GM12864 (cell line): Measurements from ENCODE around the gene ADGRF3.

Experiments
- DNase-seq: peaks from one replicate; pipeline ENCODE4 v3.0.0-alpha.2; 2011; ENCODE audit warnings: low read depth
- H3K4me3 ChIP-seq: 2 replicates; pipeline ENCODE4 v1.5.1; 2011; ENCODE audit warnings: mild to moderate bottlenecking, low read depth, low read length, control low read depth
- TF ChIP-seq, protein P1 (sequence below): IDR thresholded peaks from 2 replicates; pipeline ENCODE4 v1.5.1; 2011; ENCODE audit warnings: low read depth, mild to moderate bottlenecking, moderate library complexity, low read length, control low read depth, inconsistent platforms; ENCODE audit errors: missing control alignments

ADGRF3 gene

GRCh38 chr2:26295511-26295910 is 51.1 kb downstream of the ADGRF3 start:
- TF ChIP-seq, protein P1, sequence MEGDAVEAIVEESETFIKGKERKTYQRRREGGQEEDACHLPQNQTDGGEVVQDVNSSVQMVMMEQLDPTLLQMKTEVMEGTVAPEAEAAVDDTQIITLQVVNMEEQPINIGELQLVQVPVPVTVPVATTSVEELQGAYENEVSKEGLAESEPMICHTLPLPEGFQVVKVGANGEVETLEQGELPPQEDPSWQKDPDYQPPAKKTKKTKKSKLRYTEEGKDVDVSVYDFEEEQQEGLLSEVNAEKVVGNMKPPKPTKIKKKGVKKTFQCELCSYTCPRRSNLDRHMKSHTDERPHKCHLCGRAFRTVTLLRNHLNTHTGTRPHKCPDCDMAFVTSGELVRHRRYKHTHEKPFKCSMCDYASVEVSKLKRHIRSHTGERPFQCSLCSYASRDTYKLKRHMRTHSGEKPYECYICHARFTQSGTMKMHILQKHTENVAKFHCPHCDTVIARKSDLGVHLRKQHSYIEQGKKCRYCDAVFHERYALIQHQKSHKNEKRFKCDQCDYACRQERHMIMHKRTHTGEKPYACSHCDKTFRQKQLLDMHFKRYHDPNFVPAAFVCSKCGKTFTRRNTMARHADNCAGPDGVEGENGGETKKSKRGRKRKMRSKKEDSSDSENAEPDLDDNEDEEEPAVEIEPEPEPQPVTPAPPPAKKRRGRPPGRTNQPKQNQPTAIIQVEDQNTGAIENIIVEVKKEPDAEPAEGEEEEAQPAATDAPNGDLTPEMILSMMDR = no peak
- no peak for DNase-seq
- H3K4me3 ChIP-seq = no peak overlapping the region

- no peak overlapping the region for H3K4me3 ChIP-seq
- TF ChIP-seq, protein P1 = no peak
- DNase-seq = no peak
Observed at GRCh38 chr2:26292646-26293045, 53.9 kb downstream of the ADGRF3 start.

GRCh38 chr2:26290001-26290400 is 56.6 kb downstream of the ADGRF3 start:
- TF ChIP-seq, protein P1 = no peak
- DNase-seq = no peak
- no peak overlapping the region for H3K4me3 ChIP-seq

- H3K4me3 ChIP-seq = no peak overlapping the region
- TF ChIP-seq, protein P1 = no peak
- DNase-seq = no peak
Observed at GRCh38 chr2:26285931-26286330, 60.7 kb downstream of the ADGRF3 start.

DNA sequence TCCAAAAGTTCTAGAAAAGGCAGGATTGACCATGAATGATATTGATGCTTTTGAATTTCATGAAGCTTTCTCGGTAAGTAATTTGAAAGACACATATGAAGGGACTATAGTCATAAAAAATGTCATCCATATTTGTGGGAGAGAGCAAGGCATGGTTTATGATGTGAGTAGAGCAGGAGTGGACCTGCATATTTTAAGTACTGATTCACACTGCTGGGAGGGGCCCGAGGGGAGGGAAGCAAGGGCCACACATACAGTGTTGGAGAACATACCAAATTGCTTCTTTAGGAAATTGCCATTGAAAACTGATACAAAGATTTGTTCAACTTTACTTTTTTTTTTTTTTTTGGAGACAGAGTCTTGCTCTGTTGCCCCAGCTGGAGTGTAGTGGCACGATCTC is 62.5 kb downstream of the ADGRF3 start:
- no peak for DNase-seq
- H3K4me3 ChIP-seq = no peak overlapping the region
- TF ChIP-seq, protein P1 = no peak

DNA sequence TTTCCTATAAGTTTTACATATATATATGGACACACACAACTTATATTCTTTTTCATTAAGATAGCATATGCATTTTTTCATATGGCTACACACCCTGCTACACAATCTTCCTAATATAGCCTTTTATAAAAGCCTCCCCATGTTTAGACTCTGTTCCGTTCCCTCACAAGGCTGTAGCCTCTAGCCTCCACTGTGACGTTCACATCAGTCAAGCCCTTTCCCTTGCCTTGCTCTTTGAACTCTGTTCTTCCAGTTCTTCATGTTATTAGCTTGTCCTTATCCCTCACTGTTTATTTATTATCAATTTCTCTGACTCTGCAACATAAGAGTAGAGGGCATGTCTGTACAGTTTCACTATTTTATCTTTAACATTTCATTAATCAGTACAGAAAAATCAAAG is 63.0 kb downstream of the ADGRF3 start:
- TF ChIP-seq, protein P1 = no peak

DNA sequence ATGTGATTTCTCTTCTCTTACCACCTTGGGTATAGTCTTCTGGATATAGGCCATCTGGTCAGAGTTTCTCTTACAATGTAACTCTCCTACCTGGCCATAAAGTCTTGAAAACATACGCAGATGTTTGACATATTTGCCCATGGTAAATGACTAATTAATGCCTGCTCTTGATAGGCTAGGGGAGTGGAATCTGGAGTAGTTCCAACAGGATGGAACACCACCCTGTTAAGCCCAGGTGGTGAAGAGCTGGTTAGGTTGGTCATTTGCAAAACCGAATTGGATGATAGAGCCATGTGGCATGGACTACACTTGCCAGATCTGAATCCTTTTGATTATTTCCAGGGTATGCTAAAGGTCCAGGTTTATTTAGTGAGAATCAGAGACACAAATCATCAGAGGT is 65.4 kb downstream of the ADGRF3 start:
- DNase-seq = no peak
- TF ChIP-seq, protein P1 = no peak
- no peak overlapping the region for H3K4me3 ChIP-seq

More for the DNA sequence above, 63.0 kb downstream of the ADGRF3 start:
- DNase-seq = no peak
- H3K4me3 ChIP-seq = no peak overlapping the region
